Measurements from ENCODE around the gene ARHGEF33. TPM values are rescaled to one million over a fixed set of nuclear protein-coding genes. Genes with fewer than 3 reads are reported as not detected.

ARHGEF33 gene
- total and polyA plus RNA-seq, 2 donors from 2014 or later = 2.3 to 2.4 TPM

GRCh38 chr2:38943784-38944183, 54.1 kb downstream of the ARHGEF33 start:
- TF ChIP-seq, protein P1, sequence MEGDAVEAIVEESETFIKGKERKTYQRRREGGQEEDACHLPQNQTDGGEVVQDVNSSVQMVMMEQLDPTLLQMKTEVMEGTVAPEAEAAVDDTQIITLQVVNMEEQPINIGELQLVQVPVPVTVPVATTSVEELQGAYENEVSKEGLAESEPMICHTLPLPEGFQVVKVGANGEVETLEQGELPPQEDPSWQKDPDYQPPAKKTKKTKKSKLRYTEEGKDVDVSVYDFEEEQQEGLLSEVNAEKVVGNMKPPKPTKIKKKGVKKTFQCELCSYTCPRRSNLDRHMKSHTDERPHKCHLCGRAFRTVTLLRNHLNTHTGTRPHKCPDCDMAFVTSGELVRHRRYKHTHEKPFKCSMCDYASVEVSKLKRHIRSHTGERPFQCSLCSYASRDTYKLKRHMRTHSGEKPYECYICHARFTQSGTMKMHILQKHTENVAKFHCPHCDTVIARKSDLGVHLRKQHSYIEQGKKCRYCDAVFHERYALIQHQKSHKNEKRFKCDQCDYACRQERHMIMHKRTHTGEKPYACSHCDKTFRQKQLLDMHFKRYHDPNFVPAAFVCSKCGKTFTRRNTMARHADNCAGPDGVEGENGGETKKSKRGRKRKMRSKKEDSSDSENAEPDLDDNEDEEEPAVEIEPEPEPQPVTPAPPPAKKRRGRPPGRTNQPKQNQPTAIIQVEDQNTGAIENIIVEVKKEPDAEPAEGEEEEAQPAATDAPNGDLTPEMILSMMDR (IDR thresholded peaks at IDR 0.05; ENCODE audit: borderline replicate concordance, extremely low read depth, insufficient read depth) = no peak
- DNase-seq = no peak
- FAIRE-seq = no peak
- Histone ChIP-seq H3K4me3 (ENCODE audit: low read length in 3 of 3) (no peak overlapping the region), H3K36me3 (ENCODE audit: control insufficient read depth in 2 of 3, insufficient read depth in 3 of 3, low read length in 3 of 3) (no peaks in the 10 kb centered on the region), H3K27me3 (ENCODE audit: control insufficient read depth, insufficient read depth, low read length) (no peaks in the 10 kb centered on the region), H3K27ac (ENCODE audit: low read depth in 2 of 2, low read length in 2 of 2) (no peak overlapping the region), H3K4me1 (ENCODE audit: control insufficient read depth in 2 of 3, insufficient read depth in 2 of 3, low read depth in 1 of 3, low read length in 3 of 3) (no peaks in the 10 kb centered on the region), H3K9me3 (ENCODE audit: control insufficient read depth in 2 of 3, insufficient read depth in 1 of 3, low read length in 3 of 3) (no peaks in the 10 kb centered on the region), H3K9ac (ENCODE audit: low read length in 3 of 3) (no peak overlapping the region)
- intact Hi-C loops (cut with DNase I) = no loop called here

GRCh38 chr2:38945372-38945771, 55.7 kb downstream of the ARHGEF33 start:
- intact Hi-C loops (cut with DNase I) = no loop called here
- Histone ChIP-seq H3K9me3 (ENCODE audit: control insufficient read depth in 2 of 3, insufficient read depth in 1 of 3, low read length in 3 of 3) (no peaks in the 10 kb centered on the region), H3K4me1 (ENCODE audit: control insufficient read depth in 2 of 3, insufficient read depth in 2 of 3, low read depth in 1 of 3, low read length in 3 of 3) (no peaks in the 10 kb centered on the region), H3K36me3 (ENCODE audit: control insufficient read depth in 2 of 3, insufficient read depth in 3 of 3, low read length in 3 of 3) (no peaks in the 10 kb centered on the region), H3K27me3 (ENCODE audit: control insufficient read depth, insufficient read depth, low read length) (no peaks in the 10 kb centered on the region), H3K9ac (ENCODE audit: low read length in 3 of 3) (no peak overlapping the region), H3K4me3 (ENCODE audit: low read length in 3 of 3) (no peak overlapping the region), H3K27ac (ENCODE audit: low read depth in 2 of 2, low read length in 2 of 2) (no peak overlapping the region)
- FAIRE-seq (no peak), DNase-seq (no peak)
- TF ChIP-seq, protein P1 (IDR thresholded peaks at IDR 0.05; ENCODE audit: borderline replicate concordance, extremely low read depth, insufficient read depth) = no peak

DNA sequence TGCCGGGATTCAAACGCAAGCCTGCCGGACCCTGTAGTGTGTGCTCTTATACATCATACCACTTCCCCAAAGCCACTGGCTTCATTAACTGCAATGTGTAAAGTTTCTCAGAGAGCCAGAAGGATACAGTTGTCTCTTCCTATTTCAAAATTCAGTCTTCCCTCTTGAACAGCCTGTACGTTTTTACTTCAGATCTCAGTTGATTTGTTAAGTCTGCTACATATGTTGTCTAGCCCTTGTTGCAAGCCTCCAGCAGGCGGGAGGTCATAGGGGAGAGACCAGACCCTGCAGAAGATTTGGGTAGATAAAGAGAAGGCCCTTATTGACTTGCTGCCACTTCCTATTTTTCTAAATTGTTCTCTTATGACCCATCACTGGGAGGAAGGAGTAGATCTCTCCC, 56.2 kb downstream of the ARHGEF33 start:
- DNase-seq (no peak), FAIRE-seq (no peak)
- no peak overlapping the region for H3K27ac ChIP-seq (ENCODE audit: low read depth in 2 of 2, low read length in 2 of 2)
- no peak overlapping the region for H3K9ac ChIP-seq (ENCODE audit: low read length in 3 of 3)
- no peak overlapping the region for H3K4me3 ChIP-seq (ENCODE audit: low read length in 3 of 3)
- H3K9me3 ChIP-seq (ENCODE audit: control insufficient read depth in 2 of 3, insufficient read depth in 1 of 3, low read length in 3 of 3) = no peaks in the 10 kb centered on the region
- H3K4me1 ChIP-seq (ENCODE audit: control insufficient read depth in 2 of 3, insufficient read depth in 2 of 3, low read depth in 1 of 3, low read length in 3 of 3) = no peaks in the 10 kb centered on the region
- no peaks in the 10 kb centered on the region for H3K36me3 ChIP-seq (ENCODE audit: control insufficient read depth in 2 of 3, insufficient read depth in 3 of 3, low read length in 3 of 3)
- no peaks in the 10 kb centered on the region for H3K27me3 ChIP-seq (ENCODE audit: control insufficient read depth, insufficient read depth, low read length)
- intact Hi-C loops (cut with DNase I) = no loop called here
- TF ChIP-seq, protein P1 (IDR thresholded peaks at IDR 0.05; ENCODE audit: borderline replicate concordance, extremely low read depth, insufficient read depth) = no peak
